PC-9 (cell line): Measurements from ENCODE around the gene SBF2.

Experiments
- EZH2 ChIP-seq: fragments of 200-600 bp; sonication (generic); IDR thresholded peaks from 2 replicates; pipeline ENCODE4 v1.8.0; 2017; ENCODE audit warnings: antibody characterized with exemption, low read depth
- TF ChIP-seq, protein P1 (sequence below): fragments of 200-600 bp; sonication (generic); conservative IDR thresholded peaks from 2 replicates; pipeline ENCODE4 v1.6.1; 2017; ENCODE audit warnings: mixed run types, antibody characterized with exemption, mild to moderate bottlenecking, moderate library complexity

- TF ChIP-seq, protein P1, sequence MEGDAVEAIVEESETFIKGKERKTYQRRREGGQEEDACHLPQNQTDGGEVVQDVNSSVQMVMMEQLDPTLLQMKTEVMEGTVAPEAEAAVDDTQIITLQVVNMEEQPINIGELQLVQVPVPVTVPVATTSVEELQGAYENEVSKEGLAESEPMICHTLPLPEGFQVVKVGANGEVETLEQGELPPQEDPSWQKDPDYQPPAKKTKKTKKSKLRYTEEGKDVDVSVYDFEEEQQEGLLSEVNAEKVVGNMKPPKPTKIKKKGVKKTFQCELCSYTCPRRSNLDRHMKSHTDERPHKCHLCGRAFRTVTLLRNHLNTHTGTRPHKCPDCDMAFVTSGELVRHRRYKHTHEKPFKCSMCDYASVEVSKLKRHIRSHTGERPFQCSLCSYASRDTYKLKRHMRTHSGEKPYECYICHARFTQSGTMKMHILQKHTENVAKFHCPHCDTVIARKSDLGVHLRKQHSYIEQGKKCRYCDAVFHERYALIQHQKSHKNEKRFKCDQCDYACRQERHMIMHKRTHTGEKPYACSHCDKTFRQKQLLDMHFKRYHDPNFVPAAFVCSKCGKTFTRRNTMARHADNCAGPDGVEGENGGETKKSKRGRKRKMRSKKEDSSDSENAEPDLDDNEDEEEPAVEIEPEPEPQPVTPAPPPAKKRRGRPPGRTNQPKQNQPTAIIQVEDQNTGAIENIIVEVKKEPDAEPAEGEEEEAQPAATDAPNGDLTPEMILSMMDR, result no peak
- no peak for TF ChIP-seq EZH2
Measured at GRCh38 chr11:10139656-10140055, 154.4 kb downstream of the SBF2 start.
